Suprapubic skin (tissue), 4 donors: ENCODE results near the gene ANGPTL8.

Source experiments
- EP300 ChIP-seq: sonication (generic); formaldehyde crosslinking; IDR thresholded peaks from one replicate; pipeline ENCODE4 v1.6.1; 2017; ENCODE audit warnings: antibody characterized with exemption
- POLR2A ChIP-seq, 2 donors: fragments of 450-650 bp; IDR thresholded peaks; one replicate each; pipeline ENCODE4 v1.6.1; 2017; ENCODE audit warnings: antibody characterized with exemption in 2 of 2, mild to moderate bottlenecking in 2 of 2, moderate library complexity in 2 of 2
- POLR2AphosphoS5 ChIP-seq, 3 donors: sonication (generic); formaldehyde crosslinking; IDR thresholded peaks; one replicate each; pipeline ENCODE4 v1.6.1; 2017; ENCODE audit warnings: antibody characterized with exemption in 3 of 3
- TF ChIP-seq, protein P1 (sequence below), 2 donors: fragments of 200-600 bp in 1 of 2; fragments of 450-650 bp in 1 of 2; sonication (generic) in 1 of 2; IDR thresholded peaks; one replicate each; pipeline ENCODE4 v1.5.1; 2016 to 2019; ENCODE audit warnings: antibody characterized with exemption in 2 of 2, mild to moderate bottlenecking in 1 of 2, moderate library complexity in 1 of 2

DNA sequence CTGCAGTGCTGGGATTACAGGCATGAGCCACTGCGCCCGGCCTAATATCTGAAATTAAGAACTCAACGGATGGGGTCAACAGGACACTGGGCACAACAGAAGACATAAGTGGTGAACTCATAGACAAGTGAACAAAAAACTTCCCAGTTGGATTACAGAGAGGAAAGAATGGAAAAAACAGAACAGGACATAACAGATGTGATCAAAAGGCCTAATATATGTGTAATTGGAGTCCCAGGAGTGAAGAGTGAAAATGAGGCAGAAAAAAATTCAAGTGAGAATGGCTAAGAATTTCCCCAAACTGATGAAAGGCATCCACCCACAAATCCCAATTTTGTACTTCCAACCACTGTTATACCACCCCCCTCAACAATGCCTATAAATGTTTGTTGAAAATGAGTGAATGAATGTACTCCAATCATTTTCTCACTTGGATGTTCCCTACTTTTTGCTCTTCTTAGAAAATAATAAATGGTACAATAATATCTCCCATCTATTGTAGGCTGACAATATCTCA lies 18.3 kb upstream of the ANGPTL8 start:
- TF ChIP-seq, protein P1, sequence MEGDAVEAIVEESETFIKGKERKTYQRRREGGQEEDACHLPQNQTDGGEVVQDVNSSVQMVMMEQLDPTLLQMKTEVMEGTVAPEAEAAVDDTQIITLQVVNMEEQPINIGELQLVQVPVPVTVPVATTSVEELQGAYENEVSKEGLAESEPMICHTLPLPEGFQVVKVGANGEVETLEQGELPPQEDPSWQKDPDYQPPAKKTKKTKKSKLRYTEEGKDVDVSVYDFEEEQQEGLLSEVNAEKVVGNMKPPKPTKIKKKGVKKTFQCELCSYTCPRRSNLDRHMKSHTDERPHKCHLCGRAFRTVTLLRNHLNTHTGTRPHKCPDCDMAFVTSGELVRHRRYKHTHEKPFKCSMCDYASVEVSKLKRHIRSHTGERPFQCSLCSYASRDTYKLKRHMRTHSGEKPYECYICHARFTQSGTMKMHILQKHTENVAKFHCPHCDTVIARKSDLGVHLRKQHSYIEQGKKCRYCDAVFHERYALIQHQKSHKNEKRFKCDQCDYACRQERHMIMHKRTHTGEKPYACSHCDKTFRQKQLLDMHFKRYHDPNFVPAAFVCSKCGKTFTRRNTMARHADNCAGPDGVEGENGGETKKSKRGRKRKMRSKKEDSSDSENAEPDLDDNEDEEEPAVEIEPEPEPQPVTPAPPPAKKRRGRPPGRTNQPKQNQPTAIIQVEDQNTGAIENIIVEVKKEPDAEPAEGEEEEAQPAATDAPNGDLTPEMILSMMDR (IDR thresholded peaks at IDR 0.05): no peak
- TF ChIP-seq POLR2A (IDR thresholded peaks at IDR 0.05): no peak
- no peak for TF ChIP-seq POLR2AphosphoS5 (IDR thresholded peaks at IDR 0.05)
- TF ChIP-seq EP300: no peak
